Transverse colon (tissue), 4 donors: ENCODE measurements around the gene DLL4.

Source experiments
- CTCF ChIP-seq, 5 experiments: fragments of 200-600 bp in 3 of 5; fragments of 450-650 bp in 2 of 5; sonication (generic) in 3 of 5; IDR thresholded peaks; 1 replicate in 2 of 5; 2 replicates in 3 of 5; pipeline ENCODE4 v1.5.1; 2016 to 2017; ENCODE audit warnings: antibody characterized with exemption in 5 of 5, inconsistent platforms in 3 of 5, mild to moderate bottlenecking in 2 of 5, moderate library complexity in 1 of 5
- EP300 ChIP-seq: sonication (generic); formaldehyde crosslinking; IDR thresholded peaks from one replicate; pipeline ENCODE4 v1.6.1; 2017; ENCODE audit warnings: antibody characterized with exemption, low read depth
- POLR2A ChIP-seq: fragments of 450-650 bp; IDR thresholded peaks from one replicate; pipeline ENCODE4 v1.6.1; 2016; ENCODE audit warnings: antibody characterized with exemption, mild to moderate bottlenecking, moderate library complexity
- POLR2AphosphoS5 ChIP-seq, 3 donors: sonication (generic); formaldehyde crosslinking; IDR thresholded peaks; one replicate each; pipeline ENCODE4 v1.6.1; 2016; ENCODE audit warnings: antibody characterized with exemption in 3 of 3

GRCh38 chr15:40942337-40942854 is 13.3 kb downstream of the DLL4 start:
- TF ChIP-seq POLR2AphosphoS5 (IDR thresholded peaks at IDR 0.05) (no peak), CTCF (IDR thresholded peaks at IDR 0.05) (no peak), POLR2A (no peak), EP300 (no peak)
